Measurements from ENCODE around the gene KIAA1217. TPM values are rescaled to one million over a fixed set of nuclear protein-coding genes. Genes with fewer than 3 reads are reported as not detected.

KIAA1217 gene
- total RNA-seq, 1 experiment from 2014 or later: 23.4 TPM

DNA sequence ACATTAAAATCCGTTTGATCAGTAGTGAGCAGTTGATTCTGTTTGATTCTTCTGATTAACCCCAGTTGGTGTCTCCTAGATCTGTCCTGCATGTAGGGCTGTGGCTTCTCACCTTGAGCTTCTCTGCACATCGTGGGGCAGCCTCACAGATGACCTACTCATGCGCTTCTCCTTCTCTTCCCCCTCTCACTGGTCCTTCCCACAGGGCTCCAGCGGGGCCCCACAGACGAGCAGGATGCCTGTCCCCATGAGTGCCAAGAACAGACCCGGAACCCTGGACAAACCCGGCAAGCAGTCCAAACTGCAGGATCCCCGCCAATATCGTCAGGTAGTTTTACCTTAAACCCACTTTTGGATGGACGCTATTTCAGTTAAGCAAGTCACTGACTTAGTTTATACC is 335.8 kb downstream of the KIAA1217 start (continued):
- TF ChIP-seq ZNF416 (CRISPR knock-in tag; IDR thresholded peaks at IDR 0.05): no peak
- TF ChIP-seq, protein P1, sequence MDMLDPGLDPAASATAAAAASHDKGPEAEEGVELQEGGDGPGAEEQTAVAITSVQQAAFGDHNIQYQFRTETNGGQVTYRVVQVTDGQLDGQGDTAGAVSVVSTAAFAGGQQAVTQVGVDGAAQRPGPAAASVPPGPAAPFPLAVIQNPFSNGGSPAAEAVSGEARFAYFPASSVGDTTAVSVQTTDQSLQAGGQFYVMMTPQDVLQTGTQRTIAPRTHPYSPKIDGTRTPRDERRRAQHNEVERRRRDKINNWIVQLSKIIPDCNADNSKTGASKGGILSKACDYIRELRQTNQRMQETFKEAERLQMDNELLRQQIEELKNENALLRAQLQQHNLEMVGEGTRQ (CRISPR knock-in tag; IDR thresholded peaks at IDR 0.05): no peak

DNA sequence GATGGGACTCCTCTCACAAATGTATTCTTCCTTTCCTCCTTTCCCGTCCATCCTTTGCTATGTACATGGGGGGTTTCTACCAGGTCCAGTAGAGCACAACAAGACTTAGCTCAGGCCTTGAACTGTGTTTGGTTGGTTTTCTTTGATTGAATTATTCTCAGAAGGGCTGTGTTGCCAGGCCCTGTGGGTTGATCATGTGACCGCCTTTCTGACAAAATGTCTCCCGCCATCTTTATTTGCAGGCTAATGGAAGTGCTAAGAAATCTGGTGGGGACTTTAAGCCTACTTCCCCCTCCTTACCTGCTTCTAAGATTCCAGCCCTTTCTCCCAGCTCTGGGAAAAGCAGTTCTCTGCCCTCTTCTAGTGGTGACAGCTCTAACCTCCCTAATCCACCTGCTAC is 336.6 kb downstream of the KIAA1217 start:
- DNase-seq (ENCODE audit: low spot score): no peak
- CTCF ChIA-PET: no interaction called here
- peaks cover 4% of the 10 kb centered on the region for H3K4me1 Mint-ChIP-seq
- H3K36me3 Mint-ChIP-seq: peaks cover 42% of the 10 kb centered on the region
- no peak overlapping the region for H3K4me3 Mint-ChIP-seq
- H3K27me3 Mint-ChIP-seq (ENCODE audit: low read depth): no peaks in the 10 kb centered on the region; the same call in 1 of the 2 replicates
- no peak overlapping the region for H3K27ac Mint-ChIP-seq
- no peak for ATAC-seq
- TF ChIP-seq HMGA2 (CRISPR knock-in tag; IDR thresholded peaks at IDR 0.05) (no peak), ZNF219 (CRISPR knock-in tag; IDR thresholded peaks at IDR 0.05; ENCODE audit: borderline replicate concordance) (no peak), MXD4 (CRISPR knock-in tag; IDR thresholded peaks at IDR 0.05; ENCODE audit: borderline replicate concordance) (no peak), NFYB (CRISPR knock-in tag; conservative IDR thresholded peaks at IDR 0.05; ENCODE audit: low read depth) (no peak), JAZF1 (CRISPR knock-in tag; IDR thresholded peaks at IDR 0.05) (no peak), SOX15 (CRISPR knock-in tag; IDR thresholded peaks at IDR 0.05) (no peak), CBFB (CRISPR knock-in tag; IDR thresholded peaks at IDR 0.05; ENCODE audit: low read depth) (no peak), ESRRA (CRISPR knock-in tag; IDR thresholded peaks at IDR 0.05; ENCODE audit: borderline replicate concordance) (no peak), CTCF (IDR thresholded peaks at IDR 0.05) (no peak), SP1 (CRISPR knock-in tag; conservative IDR thresholded peaks at IDR 0.05) (no peak), SMAD4 (CRISPR knock-in tag; IDR thresholded peaks at IDR 0.05) (no peak), STAT6 (CRISPR knock-in tag; conservative IDR thresholded peaks at IDR 0.05; ENCODE audit: low read depth) (no peak), NFE2L1 (CRISPR knock-in tag; IDR thresholded peaks at IDR 0.05) (no peak), ELF4 (CRISPR knock-in tag; IDR thresholded peaks at IDR 0.05; ENCODE audit: low read depth) (no peak), ZNF416 (CRISPR knock-in tag; IDR thresholded peaks at IDR 0.05) (no peak), RORB (CRISPR knock-in tag; IDR thresholded peaks at IDR 0.05) (no peak), NR3C1 (CRISPR knock-in tag; conservative IDR thresholded peaks at IDR 0.05; ENCODE audit: low read depth) (no peak), KAT7 (CRISPR knock-in tag; IDR thresholded peaks at IDR 0.05; ENCODE audit: borderline replicate concordance) (no peak)
- TF ChIP-seq, protein P2, sequence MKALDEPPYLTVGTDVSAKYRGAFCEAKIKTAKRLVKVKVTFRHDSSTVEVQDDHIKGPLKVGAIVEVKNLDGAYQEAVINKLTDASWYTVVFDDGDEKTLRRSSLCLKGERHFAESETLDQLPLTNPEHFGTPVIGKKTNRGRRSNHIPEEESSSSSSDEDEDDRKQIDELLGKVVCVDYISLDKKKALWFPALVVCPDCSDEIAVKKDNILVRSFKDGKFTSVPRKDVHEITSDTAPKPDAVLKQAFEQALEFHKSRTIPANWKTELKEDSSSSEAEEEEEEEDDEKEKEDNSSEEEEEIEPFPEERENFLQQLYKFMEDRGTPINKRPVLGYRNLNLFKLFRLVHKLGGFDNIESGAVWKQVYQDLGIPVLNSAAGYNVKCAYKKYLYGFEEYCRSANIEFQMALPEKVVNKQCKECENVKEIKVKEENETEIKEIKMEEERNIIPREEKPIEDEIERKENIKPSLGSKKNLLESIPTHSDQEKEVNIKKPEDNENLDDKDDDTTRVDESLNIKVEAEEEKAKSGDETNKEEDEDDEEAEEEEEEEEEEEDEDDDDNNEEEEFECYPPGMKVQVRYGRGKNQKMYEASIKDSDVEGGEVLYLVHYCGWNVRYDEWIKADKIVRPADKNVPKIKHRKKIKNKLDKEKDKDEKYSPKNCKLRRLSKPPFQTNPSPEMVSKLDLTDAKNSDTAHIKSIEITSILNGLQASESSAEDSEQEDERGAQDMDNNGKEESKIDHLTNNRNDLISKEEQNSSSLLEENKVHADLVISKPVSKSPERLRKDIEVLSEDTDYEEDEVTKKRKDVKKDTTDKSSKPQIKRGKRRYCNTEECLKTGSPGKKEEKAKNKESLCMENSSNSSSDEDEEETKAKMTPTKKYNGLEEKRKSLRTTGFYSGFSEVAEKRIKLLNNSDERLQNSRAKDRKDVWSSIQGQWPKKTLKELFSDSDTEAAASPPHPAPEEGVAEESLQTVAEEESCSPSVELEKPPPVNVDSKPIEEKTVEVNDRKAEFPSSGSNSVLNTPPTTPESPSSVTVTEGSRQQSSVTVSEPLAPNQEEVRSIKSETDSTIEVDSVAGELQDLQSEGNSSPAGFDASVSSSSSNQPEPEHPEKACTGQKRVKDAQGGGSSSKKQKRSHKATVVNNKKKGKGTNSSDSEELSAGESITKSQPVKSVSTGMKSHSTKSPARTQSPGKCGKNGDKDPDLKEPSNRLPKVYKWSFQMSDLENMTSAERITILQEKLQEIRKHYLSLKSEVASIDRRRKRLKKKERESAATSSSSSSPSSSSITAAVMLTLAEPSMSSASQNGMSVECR (CRISPR knock-in tag; IDR thresholded peaks at IDR 0.05; ENCODE audit: borderline replicate concordance): no peak
- POLR2A ChIA-PET: no interaction called here
- H3K9me3 Mint-ChIP-seq: no peaks in the 10 kb centered on the region
